NCI-H345 treated with DMSO at 0.1 percent for 48 hours (cell line): ENCODE measurements around the gene FNDC3B.

Source experiments
- DNase-seq: peaks from one replicate; lab custom pipeline; 2025; ENCODE audit not compliant: unreplicated experiment; lab: John Stamatoyannopoulos, UW

The FNDC3B gene

DNA sequence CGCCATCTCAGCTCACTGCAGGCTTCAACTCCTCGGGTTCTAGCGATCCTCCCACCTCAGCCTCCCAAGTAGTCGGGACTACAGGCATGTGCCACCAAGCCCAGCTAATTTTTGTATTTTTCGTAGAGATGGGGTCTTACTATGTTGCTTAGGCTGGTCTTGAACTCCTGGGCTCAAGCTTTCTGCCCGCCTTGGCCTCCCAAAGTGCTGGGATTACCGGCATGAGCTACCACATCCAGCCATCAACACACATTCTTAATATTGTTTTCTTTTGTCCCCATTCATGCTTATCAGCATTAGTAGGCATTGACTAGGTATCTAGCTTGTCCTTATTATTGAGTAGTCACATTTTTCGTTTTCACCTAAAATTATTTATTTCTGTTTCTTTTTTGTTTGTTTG lies 240.6 kb downstream of the FNDC3B start:
- no peak for DNase-seq

DNA sequence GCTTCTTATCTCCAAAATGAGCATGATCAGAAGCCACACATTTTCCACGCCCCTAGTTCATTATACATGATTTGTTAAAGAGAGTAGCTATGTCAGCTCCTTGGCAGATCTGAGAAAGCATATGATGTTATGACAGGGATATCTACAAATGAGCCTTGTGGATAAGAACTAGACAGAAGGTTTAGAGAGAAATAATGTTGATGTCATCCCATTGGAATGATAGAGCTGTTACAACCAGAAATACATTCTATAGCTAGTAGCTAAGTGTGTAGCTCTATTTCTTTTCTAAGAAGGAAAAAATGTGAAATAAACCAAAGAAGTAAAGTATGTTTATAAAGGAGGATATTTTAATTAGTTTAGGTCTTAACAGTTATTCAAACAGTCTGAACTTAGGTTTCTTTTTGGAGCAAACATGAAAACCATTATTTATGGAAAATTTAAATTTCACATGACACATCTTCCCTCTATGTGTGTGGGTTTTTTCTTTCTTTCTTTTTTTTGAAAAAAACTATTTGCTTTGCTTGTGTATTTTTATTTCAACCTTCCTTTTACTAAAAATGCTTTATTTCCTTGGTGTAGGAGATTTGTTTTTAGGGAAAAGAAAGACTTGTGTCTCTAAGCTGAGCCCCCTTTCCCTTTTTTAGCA lies 241.2 kb downstream of the FNDC3B start:
- no peak for DNase-seq

DNA sequence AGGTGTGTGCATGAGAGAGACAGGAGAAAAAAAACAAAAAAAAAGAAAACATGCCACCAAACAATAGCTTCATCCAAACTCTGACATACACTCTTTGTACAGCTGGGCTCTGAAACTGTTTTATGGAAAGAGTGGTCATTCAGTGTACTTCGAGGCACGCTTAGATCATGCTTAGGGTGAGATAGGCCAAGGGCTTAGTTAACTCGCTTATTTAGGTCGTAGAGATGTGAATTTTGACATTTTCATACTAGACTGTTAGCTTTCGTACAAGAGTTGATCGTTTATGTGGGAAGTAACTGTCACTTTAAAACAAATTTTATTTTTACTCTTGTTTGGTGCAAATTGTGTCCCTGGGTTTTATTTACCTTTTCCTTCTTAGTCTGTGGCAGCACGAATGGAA lies 242.5 kb downstream of the FNDC3B start:
- DNase-seq: no peak

DNA sequence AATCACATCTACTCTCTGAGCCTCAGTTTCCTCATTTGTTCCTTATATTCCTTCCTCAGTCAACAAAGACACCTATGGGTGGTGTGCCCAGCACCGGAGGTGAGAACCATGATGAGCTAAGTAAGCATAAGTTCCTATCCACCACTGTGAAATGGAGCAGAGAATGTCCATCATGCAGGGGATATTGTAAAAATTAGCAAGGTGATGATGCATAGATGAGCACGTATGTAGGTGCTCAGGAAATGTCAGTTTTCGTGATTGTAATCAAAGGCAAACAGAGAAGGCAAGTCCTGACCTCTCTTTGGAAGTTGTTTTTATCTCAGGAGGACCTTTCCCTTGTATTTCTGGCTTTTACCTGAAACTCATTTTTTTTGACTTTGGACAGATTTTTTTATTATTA lies 243.5 kb downstream of the FNDC3B start:
- no peak for DNase-seq

DNA sequence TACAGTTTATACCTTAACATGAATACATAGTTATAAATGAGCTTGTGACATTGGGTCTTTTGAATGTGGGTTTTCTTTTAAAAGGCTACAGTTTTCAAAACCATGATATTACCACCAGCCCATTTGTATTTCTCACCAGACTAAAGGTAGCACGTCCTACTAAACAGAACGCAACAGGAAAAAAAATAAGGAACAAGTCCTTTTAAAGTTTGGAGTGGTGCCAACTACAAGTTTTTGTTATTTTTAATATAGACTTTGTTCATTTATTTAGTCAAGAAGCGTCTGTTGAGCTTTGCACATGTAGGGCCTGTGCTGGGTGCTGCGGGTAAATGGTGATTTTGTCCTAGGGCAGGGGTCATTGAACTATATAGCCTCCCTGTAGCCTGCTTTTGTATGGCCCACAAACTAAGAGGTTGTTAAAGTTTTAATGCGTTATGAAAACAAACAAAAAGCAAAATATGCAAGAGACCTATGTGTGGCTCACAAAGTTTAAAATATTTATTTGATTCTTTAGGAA lies 244.5 kb downstream of the FNDC3B start:
- DNase-seq: no peak

DNA sequence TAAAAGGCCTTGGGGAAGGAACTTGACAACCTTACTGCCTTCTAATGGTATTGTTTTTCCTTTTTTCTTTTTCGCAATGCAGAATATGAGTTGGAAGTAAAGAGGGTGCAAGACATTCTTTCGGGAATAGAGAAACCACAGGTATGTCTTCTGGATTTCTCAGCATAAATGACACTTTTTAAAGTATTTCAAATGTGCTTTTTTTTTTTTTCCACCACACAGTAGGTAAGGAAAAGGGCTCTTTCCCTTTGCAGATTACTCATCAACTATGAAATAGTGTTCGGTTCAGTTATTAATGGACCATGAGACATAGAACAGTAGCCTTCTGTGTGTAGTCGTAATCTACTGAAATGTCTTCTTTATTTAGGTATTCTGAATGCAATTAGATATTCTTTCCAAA lies 246.5 kb downstream of the FNDC3B start:
- no peak for DNase-seq

DNA sequence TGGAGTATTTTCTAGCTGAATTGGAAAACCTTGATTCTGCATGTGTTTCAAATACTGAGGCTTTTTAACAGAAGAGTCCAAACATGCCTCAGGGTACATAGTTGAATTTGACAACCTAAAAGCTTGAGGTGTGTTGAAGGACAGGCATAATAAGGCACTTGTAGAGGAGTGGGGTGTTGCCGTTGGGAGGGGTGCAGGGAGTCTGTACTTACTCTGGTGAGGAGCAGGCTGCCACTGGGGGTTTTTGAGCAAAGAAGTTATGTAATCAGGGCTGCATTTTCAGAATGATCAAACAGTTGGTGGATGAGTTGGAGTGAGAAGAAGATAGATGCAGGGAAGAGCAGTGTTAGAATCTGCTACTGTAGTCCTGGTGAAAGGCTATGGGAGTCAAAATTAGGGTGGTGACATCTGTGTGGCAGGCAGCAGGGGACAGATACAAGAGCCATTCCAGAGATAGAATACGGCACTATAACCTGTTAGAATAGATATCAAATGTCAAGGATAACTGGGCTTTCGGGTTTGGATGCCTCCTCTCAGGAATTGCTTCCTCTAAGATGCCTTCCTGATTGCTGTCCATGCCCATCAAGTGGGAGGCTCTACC lies 247.3 kb downstream of the FNDC3B start:
- no peak for DNase-seq

DNA sequence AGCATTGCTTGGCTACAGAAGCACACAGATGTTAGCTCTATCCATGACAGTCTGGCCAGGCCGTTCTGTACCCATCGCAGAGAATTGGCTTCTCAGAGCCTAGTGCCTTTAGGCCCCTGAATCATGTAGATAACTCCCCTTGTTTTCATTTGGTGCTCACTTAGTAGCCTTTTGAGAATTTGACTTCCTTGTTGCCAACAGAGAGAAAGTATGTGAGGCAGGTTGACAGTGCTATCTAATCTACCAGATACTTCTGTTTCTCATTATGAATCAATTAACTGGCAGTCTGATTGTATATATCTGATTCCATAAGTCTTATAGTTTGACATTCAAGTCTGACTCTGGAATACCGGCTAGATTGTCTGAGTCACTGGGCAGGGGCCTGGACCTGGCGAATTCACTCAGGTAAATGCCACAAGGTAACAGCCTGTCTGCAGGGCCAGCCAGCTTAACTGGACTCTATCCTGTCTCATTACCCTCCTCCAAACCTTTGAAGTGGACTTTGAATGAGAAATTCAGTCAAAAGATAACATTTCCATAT lies 248.6 kb downstream of the FNDC3B start:
- no peak for DNase-seq

DNA sequence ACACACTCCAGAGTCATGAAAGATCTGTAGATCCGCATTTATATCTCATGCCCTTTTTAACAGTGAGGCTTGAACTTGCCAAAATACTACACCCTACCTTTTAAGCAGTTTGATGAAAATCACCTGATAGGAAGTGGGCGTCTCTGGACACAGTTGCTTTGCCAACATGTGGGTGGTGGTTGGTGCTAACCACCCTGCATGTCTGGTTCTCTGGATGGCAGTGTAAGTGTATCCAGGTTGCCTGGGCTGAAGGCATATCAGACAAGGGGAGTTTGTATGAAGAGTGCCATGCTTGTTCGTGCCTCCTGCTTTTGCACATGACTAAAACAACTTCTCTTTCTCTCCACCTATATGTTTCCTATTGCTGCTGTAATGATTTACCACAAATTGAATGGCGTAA lies 249.3 kb downstream of the FNDC3B start:
- no peak for DNase-seq

DNA sequence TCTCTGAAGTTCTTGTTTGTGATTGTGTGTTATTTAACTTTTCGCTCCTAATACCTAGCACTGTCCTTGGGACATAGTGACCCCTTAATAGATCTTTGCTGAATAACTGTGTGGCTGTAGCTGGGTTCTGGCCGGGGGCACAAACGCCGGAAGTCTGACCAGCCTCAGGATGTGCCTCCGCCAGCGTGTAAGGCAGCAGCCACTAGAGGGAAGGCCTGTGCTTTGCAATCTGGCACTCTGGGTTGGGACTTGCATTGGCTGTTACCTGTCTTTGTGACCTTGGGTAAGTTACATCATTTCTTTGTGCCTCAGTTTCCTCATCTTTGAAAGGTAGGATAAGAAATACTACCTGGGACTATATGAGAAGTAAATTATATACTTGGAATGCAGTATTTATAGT lies 250.2 kb downstream of the FNDC3B start:
- DNase-seq: no peak

DNA sequence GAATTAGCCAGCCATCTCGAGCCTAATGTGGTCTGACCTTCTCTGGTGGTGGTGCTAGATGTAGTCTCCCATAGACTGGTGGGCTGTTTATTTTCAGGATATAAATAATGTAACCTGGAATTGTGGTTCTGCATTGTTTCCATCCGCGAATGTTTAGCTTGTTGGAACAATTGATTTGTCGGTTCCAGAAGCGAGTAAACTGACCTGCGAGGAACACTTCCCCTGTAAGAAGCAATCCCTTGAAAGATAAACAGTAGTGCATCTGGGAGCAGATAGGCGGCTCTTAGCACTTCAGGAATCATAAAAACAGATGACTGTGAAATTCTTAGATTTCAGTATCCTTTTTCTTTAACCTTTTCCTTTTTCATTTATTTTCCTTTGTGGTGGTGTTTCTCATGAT lies 251.1 kb downstream of the FNDC3B start:
- DNase-seq: no peak

DNA sequence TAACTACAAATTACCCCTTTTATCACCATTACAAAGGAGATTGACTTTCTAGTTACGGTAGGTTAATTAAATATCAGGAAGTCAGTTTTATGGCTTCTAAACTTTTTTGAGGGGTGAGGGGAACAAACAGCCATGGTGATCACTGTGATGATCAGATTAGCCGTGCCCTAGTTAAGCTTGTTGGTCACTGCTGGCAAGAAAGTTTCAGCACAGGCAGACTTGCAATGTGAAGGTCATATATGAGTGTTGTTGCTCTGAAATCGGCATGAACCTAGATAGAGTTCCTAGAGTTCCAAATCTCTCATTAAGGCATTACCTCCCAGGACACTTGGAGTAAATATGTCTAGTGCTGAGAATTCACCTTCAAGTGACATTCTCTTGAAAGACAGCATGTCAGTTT lies 252.3 kb downstream of the FNDC3B start:
- no peak for DNase-seq

DNA sequence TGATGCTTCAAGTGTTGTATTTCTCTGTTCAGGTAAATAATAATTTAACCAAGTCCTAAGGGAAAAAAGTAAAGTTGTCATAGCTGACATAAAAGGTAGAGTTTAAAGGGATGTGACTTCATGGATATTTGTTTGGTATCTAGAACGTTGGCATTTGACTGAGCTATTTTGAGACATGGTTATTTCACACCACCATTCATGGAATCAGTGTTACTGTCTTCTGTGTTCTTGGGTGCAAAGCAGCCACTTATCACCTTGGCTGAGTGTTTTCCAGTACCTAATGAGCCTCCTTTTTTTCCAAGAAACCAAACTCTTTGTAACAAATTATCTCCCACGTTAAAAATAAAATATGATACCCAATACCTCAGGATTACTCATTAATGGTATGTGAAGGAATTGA lies 253.0 kb downstream of the FNDC3B start:
- no peak for DNase-seq

DNA sequence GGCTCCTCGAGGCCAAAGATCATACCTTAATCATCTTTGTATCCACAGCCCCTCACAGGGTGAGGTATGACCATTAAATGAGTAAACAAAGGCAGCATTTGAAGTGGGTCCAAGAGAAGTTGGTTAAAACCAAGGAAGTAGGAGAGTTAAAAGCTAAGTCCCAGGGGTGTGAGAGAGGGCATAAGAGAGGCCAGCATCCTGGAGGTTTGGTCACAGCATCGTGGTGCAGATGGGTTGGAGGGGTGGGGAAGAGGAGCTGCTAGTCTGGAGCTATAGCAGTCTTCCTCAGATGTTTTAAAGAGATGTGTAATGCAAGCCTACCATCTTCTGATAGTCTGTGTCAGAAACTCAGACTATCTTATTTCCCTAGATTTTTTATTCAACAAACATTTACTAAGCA lies 253.7 kb downstream of the FNDC3B start:
- no peak for DNase-seq

DNA sequence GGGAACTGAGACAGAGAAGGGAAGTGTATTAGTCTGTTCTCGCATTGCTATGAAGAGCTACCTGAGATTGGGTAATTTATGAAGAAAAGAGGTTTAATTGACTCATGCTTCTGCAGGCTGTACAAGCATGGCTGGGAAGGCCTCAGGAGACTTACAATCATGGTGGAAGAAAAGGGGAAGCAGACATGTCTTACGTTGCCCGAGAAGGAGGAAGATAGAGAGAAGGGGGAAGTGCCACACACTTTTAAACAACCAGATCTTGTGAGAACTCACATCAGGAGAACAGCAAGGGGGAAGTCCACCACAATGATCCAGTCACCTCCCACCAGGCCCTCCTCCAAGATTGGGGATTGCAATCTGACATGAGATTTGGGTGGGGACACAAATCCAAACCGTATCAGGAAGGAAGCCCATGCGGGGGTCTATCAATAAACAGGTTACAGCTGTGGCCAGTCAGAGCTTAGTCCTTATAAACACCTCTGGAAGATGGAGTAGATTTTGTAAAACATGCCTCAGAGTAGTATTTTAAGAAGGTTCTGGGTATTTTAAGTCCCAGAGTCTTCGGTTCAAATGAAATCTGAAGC lies 254.9 kb downstream of the FNDC3B start:
- DNase-seq: no peak

DNA sequence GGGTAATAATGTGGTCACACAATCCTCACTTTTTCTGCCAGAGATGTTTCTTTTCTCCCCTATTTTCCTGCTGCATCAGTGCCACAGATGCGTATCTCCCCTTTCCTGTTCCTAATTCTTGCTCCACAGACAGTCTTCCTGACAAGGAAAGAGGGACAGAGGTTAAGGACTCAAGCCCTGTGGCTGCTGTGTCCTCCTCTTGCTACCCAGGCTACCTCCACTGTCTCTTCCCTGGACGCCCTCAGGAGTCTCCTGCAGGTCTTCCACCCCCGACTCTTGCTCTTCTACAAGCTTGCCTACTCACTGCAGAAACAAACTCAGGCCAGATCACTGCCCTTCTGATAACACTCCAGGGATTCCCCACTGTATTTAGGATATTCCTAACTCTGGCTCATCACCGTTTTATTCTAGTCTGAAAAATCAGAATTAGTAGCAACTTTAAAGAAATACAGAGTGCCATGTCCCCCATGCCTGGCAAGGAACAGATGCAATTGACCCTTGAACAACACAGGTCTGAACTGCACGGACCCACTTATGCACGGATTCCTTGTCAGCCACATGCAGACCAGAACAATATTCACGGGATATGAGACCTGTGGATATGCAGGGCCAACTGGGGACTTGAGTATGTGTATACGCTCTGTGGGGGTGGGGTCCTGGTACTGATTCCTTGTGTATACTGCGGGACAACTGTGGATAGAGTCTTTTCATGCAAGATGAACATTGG lies 257.0 kb downstream of the FNDC3B start:
- no peak for DNase-seq

DNA sequence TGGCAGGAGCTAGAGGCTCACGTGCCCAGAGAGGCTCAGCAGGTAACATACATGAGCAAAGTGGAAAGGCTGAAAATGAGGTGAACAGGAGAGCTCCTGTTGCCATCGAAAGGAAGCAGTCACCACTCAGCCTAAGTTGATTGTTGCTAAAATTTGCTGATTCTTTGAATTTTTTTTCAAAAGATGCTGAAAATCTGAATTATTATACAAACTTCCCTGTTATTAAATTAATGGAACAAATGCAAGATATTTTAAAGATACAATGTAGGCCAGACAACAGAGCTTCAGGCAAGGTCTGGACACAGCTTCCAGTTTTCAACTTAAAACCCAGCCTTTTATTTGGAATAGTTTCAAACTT lies 257.6 kb downstream of the FNDC3B start:
- no peak for DNase-seq

DNA sequence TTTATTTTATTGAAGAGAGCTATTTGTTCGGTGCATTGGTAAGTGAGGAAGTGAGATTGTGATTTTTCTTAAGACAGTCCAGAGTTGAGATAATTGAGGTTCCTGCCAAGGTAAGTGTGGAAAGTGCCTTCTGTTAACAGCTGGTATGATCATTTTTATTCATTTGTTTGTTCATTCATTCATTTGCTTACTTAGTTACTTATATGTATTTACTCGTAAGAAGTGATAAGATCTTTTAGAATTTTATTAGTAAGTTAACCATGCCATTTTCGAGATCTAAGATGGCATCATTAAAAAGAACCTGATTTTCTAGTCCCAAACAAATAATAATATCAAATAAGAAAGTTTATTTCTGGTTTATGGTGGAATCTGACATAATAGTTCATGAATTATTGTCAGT lies 258.9 kb downstream of the FNDC3B start:
- no peak for DNase-seq

DNA sequence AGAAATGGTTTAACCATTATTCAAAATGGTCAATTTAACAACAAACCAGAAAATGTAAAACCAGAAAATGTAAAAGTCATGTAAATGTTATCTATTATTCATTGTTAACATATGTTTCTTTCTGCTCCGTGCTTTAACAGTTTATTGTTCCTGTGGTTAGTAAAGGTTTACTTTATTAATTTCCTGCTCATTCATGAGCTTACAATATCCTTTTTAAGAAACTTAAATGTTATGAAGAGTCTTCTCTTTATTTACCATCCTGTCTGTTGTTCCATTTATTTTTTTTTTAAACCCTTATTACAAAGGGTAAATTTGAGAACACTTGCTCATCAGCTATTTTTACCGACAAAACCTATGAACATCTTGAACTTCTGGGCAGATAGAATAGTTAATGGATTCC lies 260.8 kb downstream of the FNDC3B start:
- no peak for DNase-seq

DNA sequence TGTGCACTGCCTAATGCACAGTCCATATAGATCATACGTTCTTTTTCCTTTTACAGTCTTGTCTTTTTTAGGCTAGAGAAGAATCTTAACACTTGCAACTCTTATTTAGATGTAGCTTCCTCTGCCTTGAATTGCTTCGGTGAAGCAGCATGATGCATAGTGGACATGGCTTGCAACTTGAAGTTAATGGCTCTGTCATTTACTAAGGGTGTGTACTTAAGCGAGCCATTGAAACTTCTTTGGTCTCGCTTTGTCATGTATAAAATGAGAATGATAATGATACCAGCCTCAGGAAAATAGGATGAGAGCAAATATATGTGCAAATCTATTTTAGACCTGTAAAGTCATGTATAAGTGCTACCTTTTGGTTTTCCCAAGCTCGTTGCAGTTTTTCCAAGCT lies 261.5 kb downstream of the FNDC3B start:
- DNase-seq: no peak

DNA sequence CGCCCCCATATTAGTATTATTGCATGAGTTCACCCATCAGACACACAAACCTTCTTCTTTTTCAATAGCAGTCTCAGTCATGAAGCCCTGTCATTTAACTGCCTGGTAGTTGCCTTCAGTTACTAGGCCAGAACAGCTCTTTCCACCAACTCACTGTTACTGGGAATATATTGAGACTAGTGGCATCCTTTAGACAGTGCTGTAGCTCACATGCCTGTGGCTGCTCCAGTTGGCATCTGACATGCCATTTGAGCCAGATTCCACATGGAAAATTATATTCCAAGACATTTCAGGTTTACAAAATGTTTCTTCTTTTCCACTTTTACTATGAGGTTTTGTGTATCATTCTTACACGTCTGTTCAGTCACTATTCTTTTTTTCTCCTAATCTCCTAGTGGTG lies 262.8 kb downstream of the FNDC3B start:
- DNase-seq: no peak

DNA sequence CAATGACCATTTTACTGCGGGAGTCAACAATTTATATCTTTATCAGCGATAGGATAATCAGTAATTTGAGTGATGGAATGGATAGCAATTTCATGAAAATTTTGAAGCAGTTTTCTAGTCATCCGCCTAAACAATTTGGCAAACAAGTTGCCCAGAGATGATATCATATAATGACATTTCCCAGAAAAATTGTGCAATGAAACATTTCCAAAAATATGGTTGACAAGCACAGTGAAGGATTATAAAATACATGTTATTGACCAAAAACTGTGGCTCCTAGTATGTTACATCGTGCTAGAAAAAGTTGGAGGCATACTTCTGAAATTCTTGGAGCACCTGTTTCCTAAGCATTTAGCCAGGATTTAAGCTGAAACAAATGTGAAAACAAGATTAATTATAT lies 263.8 kb downstream of the FNDC3B start:
- no peak for DNase-seq
